ENCODE results near the gene APEH. TPM values are rescaled to one million over a fixed set of nuclear protein-coding genes. Genes with fewer than 3 reads are reported as not detected.

Gene APEH
- 105 TPM for polyA plus RNA-seq (2013, experiment 1 of 4)
- polyA plus RNA-seq (2013, experiment 2 of 4), result 125 TPM
- 78.6 TPM for polyA plus RNA-seq (2013, experiment 3 of 4)
- 86.9 TPM for polyA plus RNA-seq (2013, experiment 4 of 4)

- no peaks in the 10 kb centered on the region for H3K27me3 ChIP-seq (ENCODE audit: control insufficient read depth, insufficient read depth, low read length, poor library complexity, severe bottlenecking)
- H3K36me3 ChIP-seq (ENCODE audit: control insufficient read depth, insufficient read depth, low read length), result peaks cover 20% of the 10 kb centered on the region
- no peaks in the 10 kb centered on the region for H3K9me3 ChIP-seq (ENCODE audit: control insufficient read depth, low read length)
- 0% methylated on average over 70 of the region's 71 CpGs for WGBS, 2 experiments
- H3K4me3 ChIP-seq (ENCODE audit: insufficient read depth, low read depth, low read length), result peak within 1 kb of the TSS; percentile 81
- H3K4me1 ChIP-seq (ENCODE audit: control insufficient read depth, insufficient read depth, low read length), result peaks cover 12% of the 10 kb centered on the region
- H3K27ac ChIP-seq (ENCODE audit: insufficient read depth, low read depth, low read length, poor library complexity, severe bottlenecking), result peak within 1 kb of the TSS; percentile 85
Measured at GRCh38 chr3:49673715-49674496, at the start of gene APEH. TSS of gene APEH (plus strand) at chr3:49674351. CDS start at chr3:49674402, 51 bp downstream.

- no peaks in the 10 kb centered on the region for H3K9me3 ChIP-seq (ENCODE audit: control insufficient read depth, low read length)
- H3K4me1 ChIP-seq (ENCODE audit: control insufficient read depth, insufficient read depth, low read length), result no peaks in the 10 kb centered on the region
- no peak overlapping the region for H3K4me3 ChIP-seq (ENCODE audit: insufficient read depth, low read depth, low read length)
- no peaks in the 10 kb centered on the region for H3K36me3 ChIP-seq (ENCODE audit: control insufficient read depth, insufficient read depth, low read length)
- no peaks in the 10 kb centered on the region for H3K27me3 ChIP-seq (ENCODE audit: control insufficient read depth, insufficient read depth, low read length, poor library complexity, severe bottlenecking)
- H3K27ac ChIP-seq (ENCODE audit: insufficient read depth, low read depth, low read length, poor library complexity, severe bottlenecking), result no peak overlapping the region
- WGBS, 2 experiments, result 93 to 96% methylated on average over 13 of the region's 13 CpGs
Measured at GRCh38 chr3:49625071-49625470, 49.1 kb upstream of the APEH start.

- H3K27me3 ChIP-seq (ENCODE audit: control insufficient read depth, insufficient read depth, low read length, poor library complexity, severe bottlenecking), result no peaks in the 10 kb centered on the region
- no peaks in the 10 kb centered on the region for H3K9me3 ChIP-seq (ENCODE audit: control insufficient read depth, low read length)
- no peak overlapping the region for H3K4me3 ChIP-seq (ENCODE audit: insufficient read depth, low read depth, low read length)
- no peak overlapping the region for H3K27ac ChIP-seq (ENCODE audit: insufficient read depth, low read depth, low read length, poor library complexity, severe bottlenecking)
- no peaks in the 10 kb centered on the region for H3K36me3 ChIP-seq (ENCODE audit: control insufficient read depth, insufficient read depth, low read length)
- 84 to 86% methylated on average over 8 of the region's 8 CpGs for WGBS, 2 experiments
- H3K4me1 ChIP-seq (ENCODE audit: control insufficient read depth, insufficient read depth, low read length), result no peaks in the 10 kb centered on the region
Measured at GRCh38 chr3:49626101-49626581, 48.0 kb upstream of the APEH start.

- Histone ChIP-seq H3K4me1 (ENCODE audit: control insufficient read depth, insufficient read depth, low read length) (no peaks in the 10 kb centered on the region), H3K9me3 (ENCODE audit: control insufficient read depth, low read length) (no peaks in the 10 kb centered on the region), H3K36me3 (ENCODE audit: control insufficient read depth, insufficient read depth, low read length) (no peaks in the 10 kb centered on the region), H3K4me3 (ENCODE audit: insufficient read depth, low read depth, low read length) (no peak overlapping the region), H3K27ac (ENCODE audit: insufficient read depth, low read depth, low read length, poor library complexity, severe bottlenecking) (no peak overlapping the region), H3K27me3 (ENCODE audit: control insufficient read depth, insufficient read depth, low read length, poor library complexity, severe bottlenecking) (no peaks in the 10 kb centered on the region)
- 93% methylated on average over 1 of the region's 1 CpG for WGBS, 2 experiments
Measured at GRCh38 chr3:49626796-49627195, 47.4 kb upstream of the APEH start.

GRCh38 chr3:49627634-49628033 is 46.5 kb upstream of the APEH start:
- no peaks in the 10 kb centered on the region for H3K36me3 ChIP-seq (ENCODE audit: control insufficient read depth, insufficient read depth, low read length)
- H3K4me3 ChIP-seq (ENCODE audit: insufficient read depth, low read depth, low read length), result no peak overlapping the region
- 94 to 95% methylated on average over 5 of the region's 5 CpGs for WGBS, 2 experiments
- H3K9me3 ChIP-seq (ENCODE audit: control insufficient read depth, low read length), result no peaks in the 10 kb centered on the region
- H3K27ac ChIP-seq (ENCODE audit: insufficient read depth, low read depth, low read length, poor library complexity, severe bottlenecking), result no peak overlapping the region
- no peaks in the 10 kb centered on the region for H3K27me3 ChIP-seq (ENCODE audit: control insufficient read depth, insufficient read depth, low read length, poor library complexity, severe bottlenecking)
- no peaks in the 10 kb centered on the region for H3K4me1 ChIP-seq (ENCODE audit: control insufficient read depth, insufficient read depth, low read length)

- WGBS, 2 experiments, result 91 to 93% methylated on average over 2 of the region's 2 CpGs
Measured at GRCh38 chr3:49628249-49628648, 45.9 kb upstream of the APEH start.

GRCh38 chr3:49629451-49629850 is 44.7 kb upstream of the APEH start:
- 90 to 96% methylated on average over 4 of the region's 4 CpGs for whole genome bisulfite sequencing, 2 experiments
- no peaks in the 10 kb centered on the region for H3K27me3 ChIP-seq (ENCODE audit: control insufficient read depth, insufficient read depth, low read length, poor library complexity, severe bottlenecking)
- H3K9me3 ChIP-seq (ENCODE audit: control insufficient read depth, low read length), result no peaks in the 10 kb centered on the region
- H3K4me1 ChIP-seq (ENCODE audit: control insufficient read depth, insufficient read depth, low read length), result no peaks in the 10 kb centered on the region
- H3K4me3 ChIP-seq (ENCODE audit: insufficient read depth, low read depth, low read length), result no peak overlapping the region
- H3K36me3 ChIP-seq (ENCODE audit: control insufficient read depth, insufficient read depth, low read length), result no peaks in the 10 kb centered on the region
- no peak overlapping the region for H3K27ac ChIP-seq (ENCODE audit: insufficient read depth, low read depth, low read length, poor library complexity, severe bottlenecking)

More at GRCh38 chr3:49628249-49628648, 45.9 kb upstream of the APEH start:
- Histone ChIP-seq H3K27me3 (ENCODE audit: control insufficient read depth, insufficient read depth, low read length, poor library complexity, severe bottlenecking) (no peaks in the 10 kb centered on the region), H3K27ac (ENCODE audit: insufficient read depth, low read depth, low read length, poor library complexity, severe bottlenecking) (no peak overlapping the region), H3K36me3 (ENCODE audit: control insufficient read depth, insufficient read depth, low read length) (no peaks in the 10 kb centered on the region), H3K9me3 (ENCODE audit: control insufficient read depth, low read length) (no peaks in the 10 kb centered on the region), H3K4me1 (ENCODE audit: control insufficient read depth, insufficient read depth, low read length) (no peaks in the 10 kb centered on the region), H3K4me3 (ENCODE audit: insufficient read depth, low read depth, low read length) (no peak overlapping the region)

GRCh38 chr3:49629866-49630265 is 44.3 kb upstream of the APEH start:
- Histone ChIP-seq H3K36me3 (ENCODE audit: control insufficient read depth, insufficient read depth, low read length) (no peaks in the 10 kb centered on the region), H3K9me3 (ENCODE audit: control insufficient read depth, low read length) (no peaks in the 10 kb centered on the region), H3K4me3 (ENCODE audit: insufficient read depth, low read depth, low read length) (no peak overlapping the region), H3K4me1 (ENCODE audit: control insufficient read depth, insufficient read depth, low read length) (no peaks in the 10 kb centered on the region), H3K27me3 (ENCODE audit: control insufficient read depth, insufficient read depth, low read length, poor library complexity, severe bottlenecking) (no peaks in the 10 kb centered on the region), H3K27ac (ENCODE audit: insufficient read depth, low read depth, low read length, poor library complexity, severe bottlenecking) (no peak overlapping the region)
- 91 to 93% methylated on average over 6 of the region's 6 CpGs for WGBS, 2 experiments

GRCh38 chr3:49630784-49631183 is 43.4 kb upstream of the APEH start:
- Histone ChIP-seq H3K9me3 (ENCODE audit: control insufficient read depth, low read length) (no peaks in the 10 kb centered on the region), H3K36me3 (ENCODE audit: control insufficient read depth, insufficient read depth, low read length) (no peaks in the 10 kb centered on the region), H3K4me3 (ENCODE audit: insufficient read depth, low read depth, low read length) (no peak overlapping the region), H3K27ac (ENCODE audit: insufficient read depth, low read depth, low read length, poor library complexity, severe bottlenecking) (no peak overlapping the region), H3K4me1 (ENCODE audit: control insufficient read depth, insufficient read depth, low read length) (no peaks in the 10 kb centered on the region), H3K27me3 (ENCODE audit: control insufficient read depth, insufficient read depth, low read length, poor library complexity, severe bottlenecking) (no peaks in the 10 kb centered on the region)
- WGBS, 2 experiments, result 93 to 97% methylated on average over 1 of the region's 1 CpG

- Histone ChIP-seq H3K9me3 (ENCODE audit: control insufficient read depth, low read length) (no peaks in the 10 kb centered on the region), H3K4me3 (ENCODE audit: insufficient read depth, low read depth, low read length) (no peak overlapping the region), H3K27me3 (ENCODE audit: control insufficient read depth, insufficient read depth, low read length, poor library complexity, severe bottlenecking) (no peaks in the 10 kb centered on the region), H3K36me3 (ENCODE audit: control insufficient read depth, insufficient read depth, low read length) (no peaks in the 10 kb centered on the region), H3K27ac (ENCODE audit: insufficient read depth, low read depth, low read length, poor library complexity, severe bottlenecking) (no peak overlapping the region), H3K4me1 (ENCODE audit: control insufficient read depth, insufficient read depth, low read length) (no peaks in the 10 kb centered on the region)
- 89 to 90% methylated on average over 3 of the region's 3 CpGs for WGBS, 2 experiments
Measured at GRCh38 chr3:49634736-49635135, 39.4 kb upstream of the APEH start.
